ENCODE data around the gene LSM2.

DNA sequence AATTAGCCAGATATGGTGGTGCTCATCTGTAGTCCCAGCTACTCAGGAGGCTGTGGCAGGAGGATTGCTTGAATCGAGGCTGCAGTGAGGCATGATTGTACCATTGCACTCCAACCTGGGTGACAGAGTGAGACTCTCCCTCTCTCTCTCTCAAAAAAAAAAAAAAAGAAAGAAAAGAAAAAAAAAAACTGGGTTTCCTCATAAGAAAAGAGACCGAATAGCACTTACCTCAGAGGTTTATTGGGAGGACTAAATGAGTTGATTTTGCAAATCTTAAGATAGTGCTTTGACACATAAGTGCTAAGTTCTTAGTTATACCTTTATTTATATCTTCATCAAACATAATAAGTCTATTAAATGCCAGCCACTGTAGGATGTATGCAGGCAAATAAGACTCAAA is 35.9 kb downstream of the LSM2 start:
- TF ChIP-seq, protein P1, sequence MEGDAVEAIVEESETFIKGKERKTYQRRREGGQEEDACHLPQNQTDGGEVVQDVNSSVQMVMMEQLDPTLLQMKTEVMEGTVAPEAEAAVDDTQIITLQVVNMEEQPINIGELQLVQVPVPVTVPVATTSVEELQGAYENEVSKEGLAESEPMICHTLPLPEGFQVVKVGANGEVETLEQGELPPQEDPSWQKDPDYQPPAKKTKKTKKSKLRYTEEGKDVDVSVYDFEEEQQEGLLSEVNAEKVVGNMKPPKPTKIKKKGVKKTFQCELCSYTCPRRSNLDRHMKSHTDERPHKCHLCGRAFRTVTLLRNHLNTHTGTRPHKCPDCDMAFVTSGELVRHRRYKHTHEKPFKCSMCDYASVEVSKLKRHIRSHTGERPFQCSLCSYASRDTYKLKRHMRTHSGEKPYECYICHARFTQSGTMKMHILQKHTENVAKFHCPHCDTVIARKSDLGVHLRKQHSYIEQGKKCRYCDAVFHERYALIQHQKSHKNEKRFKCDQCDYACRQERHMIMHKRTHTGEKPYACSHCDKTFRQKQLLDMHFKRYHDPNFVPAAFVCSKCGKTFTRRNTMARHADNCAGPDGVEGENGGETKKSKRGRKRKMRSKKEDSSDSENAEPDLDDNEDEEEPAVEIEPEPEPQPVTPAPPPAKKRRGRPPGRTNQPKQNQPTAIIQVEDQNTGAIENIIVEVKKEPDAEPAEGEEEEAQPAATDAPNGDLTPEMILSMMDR (IDR thresholded peaks at IDR 0.05; ENCODE audit: poor library complexity, severe bottlenecking): no peak
- TF ChIP-seq TAF1 (IDR thresholded peaks at IDR 0.05; ENCODE audit: low read depth): no peak
- no peak for TF ChIP-seq EP300 (conservative IDR thresholded peaks at IDR 0.05; ENCODE audit: poor library complexity, severe bottlenecking)
- TF ChIP-seq EZH2 (IDR thresholded peaks at IDR 0.05; ENCODE audit: borderline replicate concordance, insufficient read depth, low read length, poor library complexity, severe bottlenecking): no peak
- TF ChIP-seq SMC3 (conservative IDR thresholded peaks at IDR 0.05; ENCODE audit: poor library complexity): no peak
